Panc1 (cell line): ENCODE measurements around the gene PAK1.

Experiments used
- TCF7L2 ChIP-seq: IDR thresholded peaks from 2 replicates; pipeline ENCODE4 v1.6.1; 2011; ENCODE audit warnings: mild to moderate bottlenecking, low read depth, low read length, inconsistent platforms
- TF ChIP-seq, protein P1 (sequence below): fragments of 450-650 bp; IDR thresholded peaks from 2 replicates; pipeline ENCODE4 v1.5.1; 2017; ENCODE audit warnings: mild to moderate bottlenecking

DNA sequence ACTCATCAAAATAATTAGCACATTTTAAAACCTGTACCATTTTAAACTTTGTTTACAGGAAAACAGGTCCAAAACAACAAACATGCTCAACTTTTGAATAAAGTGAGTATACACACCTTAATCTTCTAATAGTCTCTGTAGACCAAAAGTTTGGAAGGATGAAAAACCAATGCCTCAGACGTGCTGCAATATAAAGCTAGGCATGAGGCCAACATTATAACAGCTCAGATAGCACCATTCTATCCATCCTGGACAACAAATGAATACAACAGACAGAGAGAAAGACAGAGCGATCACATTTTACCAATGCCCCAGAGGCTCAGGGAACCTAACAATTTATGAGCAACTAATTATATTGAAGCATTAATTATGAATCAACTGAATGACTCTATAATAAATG lies 77.0 kb downstream of the PAK1 start:
- TF ChIP-seq, protein P1, sequence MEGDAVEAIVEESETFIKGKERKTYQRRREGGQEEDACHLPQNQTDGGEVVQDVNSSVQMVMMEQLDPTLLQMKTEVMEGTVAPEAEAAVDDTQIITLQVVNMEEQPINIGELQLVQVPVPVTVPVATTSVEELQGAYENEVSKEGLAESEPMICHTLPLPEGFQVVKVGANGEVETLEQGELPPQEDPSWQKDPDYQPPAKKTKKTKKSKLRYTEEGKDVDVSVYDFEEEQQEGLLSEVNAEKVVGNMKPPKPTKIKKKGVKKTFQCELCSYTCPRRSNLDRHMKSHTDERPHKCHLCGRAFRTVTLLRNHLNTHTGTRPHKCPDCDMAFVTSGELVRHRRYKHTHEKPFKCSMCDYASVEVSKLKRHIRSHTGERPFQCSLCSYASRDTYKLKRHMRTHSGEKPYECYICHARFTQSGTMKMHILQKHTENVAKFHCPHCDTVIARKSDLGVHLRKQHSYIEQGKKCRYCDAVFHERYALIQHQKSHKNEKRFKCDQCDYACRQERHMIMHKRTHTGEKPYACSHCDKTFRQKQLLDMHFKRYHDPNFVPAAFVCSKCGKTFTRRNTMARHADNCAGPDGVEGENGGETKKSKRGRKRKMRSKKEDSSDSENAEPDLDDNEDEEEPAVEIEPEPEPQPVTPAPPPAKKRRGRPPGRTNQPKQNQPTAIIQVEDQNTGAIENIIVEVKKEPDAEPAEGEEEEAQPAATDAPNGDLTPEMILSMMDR = no peak
- TF ChIP-seq TCF7L2 = no peak
